Activated T-helper 2 cell treated with anti-CD3 and anti-CD28 coated beads, Interferon-gamma antibody, Interleukin-2, Interleukin-4, amounts not matched to agents 10 μg/mL and 5 μg/mL and 100 μg/mL, durations not matched to agents 14 hours and 24 hours and 36 hours (primary cell): ENCODE data around the gene PRRT3. TPM values are rescaled to one million over a fixed set of nuclear protein-coding genes. Genes with fewer than 3 reads are reported as not detected.

Experiments used
- DNase-seq: peaks from one replicate; pipeline ENCODE4 v3.0.0; 2021; ENCODE audit warnings: low spot score
- H3K27ac Mint-ChIP-seq: one replicate; pipeline ENCODE4 v1.8.0; 2021; ENCODE audit warnings: mixed read lengths
- H3K27me3 Mint-ChIP-seq: one replicate; pipeline ENCODE4 v1.8.0; 2021; ENCODE audit warnings: low read depth, mixed read lengths
- H3K36me3 Mint-ChIP-seq: one replicate; pipeline ENCODE4 v1.8.0; 2021; ENCODE audit warnings: low read depth, mixed read lengths
- H3K4me1 Mint-ChIP-seq: one replicate; pipeline ENCODE4 v1.8.0; 2021; ENCODE audit warnings: low read depth, mixed read lengths
- H3K4me3 Mint-ChIP-seq: one replicate; pipeline ENCODE4 v1.8.0; 2021; ENCODE audit warnings: low read depth, mild to moderate bottlenecking, moderate library complexity, mixed read lengths
- H3K9me3 Mint-ChIP-seq: one replicate; pipeline ENCODE4 v1.8.0; 2021; ENCODE audit warnings: mixed read lengths
- intact Hi-C: fragments of 100-400 bp; cut with micrococcal nuclease; formaldehyde crosslinking; loops from one replicate; pipeline ENCODE4 v1.15.1; 2023
- total RNA-seq: library from RNA; stranded (reverse); gene quantifications from 2 replicates; pipeline ENCODE4 v1.2.3, GENCODE V29; 2022

The PRRT3 gene
- total RNA-seq, 1 donor from 2014 or later: 10.7 TPM

GRCh38 chr3:9957214-9957613, 5.0 kb upstream of the PRRT3 start:
- Mint-ChIP-seq H3K4me3 (no peak overlapping the region), H3K27me3 (no peaks in the 10 kb centered on the region), H3K36me3 (no peaks in the 10 kb centered on the region), H3K4me1 (peaks cover 3% of the 10 kb centered on the region), H3K9me3 (no peaks in the 10 kb centered on the region), H3K27ac (no peak overlapping the region)
- intact Hi-C loops: no loop called here
- no peak for DNase-seq

GRCh38 chr3:9955611-9956352, 3.6 kb upstream of the PRRT3 start:
- intact Hi-C loops: no loop called here
- Mint-ChIP-seq H3K36me3 (peaks cover 4% of the 10 kb centered on the region), H3K27ac (no peak overlapping the region), H3K4me1 (peaks cover 12% of the 10 kb centered on the region), H3K27me3 (no peaks in the 10 kb centered on the region), H3K9me3 (no peaks in the 10 kb centered on the region), H3K4me3 (no peak overlapping the region)
- DNase-seq: no peak

- Mint-ChIP-seq H3K9me3 (no peaks in the 10 kb centered on the region), H3K36me3 (peaks cover 4% of the 10 kb centered on the region), H3K4me1 (peaks cover 12% of the 10 kb centered on the region), H3K27ac (no peak overlapping the region), H3K4me3 (no peak overlapping the region), H3K27me3 (no peaks in the 10 kb centered on the region)
- intact Hi-C loops: no loop called here
- no peak for DNase-seq
Measured at GRCh38 chr3:9955067-9955502, 2.9 kb upstream of the PRRT3 start.

GRCh38 chr3:9951598-9951961, 628 bp downstream of the PRRT3 start:
- Mint-ChIP-seq H3K4me3 (peak overlapping the region; percentile 87), H3K4me1 (peaks cover 12% of the 10 kb centered on the region), H3K36me3 (peaks cover 4% of the 10 kb centered on the region), H3K9me3 (no peaks in the 10 kb centered on the region), H3K27me3 (no peaks in the 10 kb centered on the region), H3K27ac (peak overlapping the region; percentile 24)
- DNase-seq: no peak
- intact Hi-C loops: loop anchor here (5.0 kb wide), 1 partner anchor 109 kb away; the partner anchor contains the start of gene RPUSD3

- Mint-ChIP-seq H3K4me3 (peak overlapping the region; percentile 87), H3K27ac (peak overlapping the region; percentile 68), H3K9me3 (no peaks in the 10 kb centered on the region), H3K4me1 (peaks cover 14% of the 10 kb centered on the region), H3K27me3 (no peaks in the 10 kb centered on the region), H3K36me3 (peaks cover 4% of the 10 kb centered on the region)
- no peak for DNase-seq
- intact Hi-C loops: loop anchor here (5.0 kb wide), 1 partner anchor 109 kb away; the partner anchor contains the start of gene RPUSD3
Measured at GRCh38 chr3:9951126-9951525, 1.1 kb downstream of the PRRT3 start.

GRCh38 chr3:9949626-9950025, 2.6 kb downstream of the PRRT3 start:
- Mint-ChIP-seq H3K27me3 (no peaks in the 10 kb centered on the region), H3K4me3 (no peak overlapping the region), H3K36me3 (peaks cover 4% of the 10 kb centered on the region), H3K9me3 (no peaks in the 10 kb centered on the region), H3K4me1 (peaks cover 18% of the 10 kb centered on the region), H3K27ac (no peak overlapping the region)
- no peak for DNase-seq
- intact Hi-C loops: loop anchor here (5.0 kb wide), 1 partner anchor 107 kb away; the partner anchor contains the start of gene RPUSD3

- Mint-ChIP-seq H3K9me3 (no peaks in the 10 kb centered on the region), H3K36me3 (peaks cover 6% of the 10 kb centered on the region), H3K4me1 (peaks cover 18% of the 10 kb centered on the region), H3K27ac (no peak overlapping the region), H3K27me3 (no peaks in the 10 kb centered on the region), H3K4me3 (no peak overlapping the region)
- intact Hi-C loops: no loop called here
- DNase-seq: no peak
Measured at GRCh38 chr3:9949115-9949514, 3.1 kb downstream of the PRRT3 start.

GRCh38 chr3:9948586-9948985, 3.6 kb downstream of the PRRT3 start:
- intact Hi-C loops: no loop called here
- H3K4me1 Mint-ChIP-seq: peaks cover 18% of the 10 kb centered on the region
- H3K27me3 Mint-ChIP-seq: no peaks in the 10 kb centered on the region
- DNase-seq: no peak
- H3K36me3 Mint-ChIP-seq: peaks cover 12% of the 10 kb centered on the region
- no peaks in the 10 kb centered on the region for H3K9me3 Mint-ChIP-seq
- no peak overlapping the region for H3K27ac Mint-ChIP-seq
- no peak overlapping the region for H3K4me3 Mint-ChIP-seq

GRCh38 chr3:9947025-9947995, 4.9 kb downstream of the PRRT3 start:
- no peak for DNase-seq
- Mint-ChIP-seq H3K9me3 (no peaks in the 10 kb centered on the region), H3K4me3 (no peak overlapping the region), H3K36me3 (peaks cover 18% of the 10 kb centered on the region), H3K27me3 (no peaks in the 10 kb centered on the region), H3K4me1 (peaks cover 15% of the 10 kb centered on the region), H3K27ac (no peak overlapping the region)
- intact Hi-C loops: loop anchor here (2.0 kb wide), 1 partner anchor 15 kb away; the partner anchor contains the start of gene CRELD1

GRCh38 chr3:9946112-9947024, 5.8 kb downstream of the PRRT3 start:
- Mint-ChIP-seq H3K36me3 (peaks cover 22% of the 10 kb centered on the region), H3K27ac (peak overlapping the region; percentile 87), H3K4me1 (peaks cover 12% of the 10 kb centered on the region), H3K9me3 (no peaks in the 10 kb centered on the region), H3K27me3 (no peaks in the 10 kb centered on the region), H3K4me3 (peak overlapping the region; percentile 84)
- DNase-seq: peak; percentile 85
- intact Hi-C loops: loop anchor here (2.0 kb wide), 1 partner anchor 14 kb away; the partner anchor contains the start of gene CRELD1

GRCh38 chr3:9945358-9945757, 6.8 kb downstream of the PRRT3 start:
- intact Hi-C loops: no loop called here
- Mint-ChIP-seq H3K36me3 (peaks cover 25% of the 10 kb centered on the region), H3K4me1 (peaks cover 5% of the 10 kb centered on the region), H3K27ac (no peak overlapping the region), H3K27me3 (no peaks in the 10 kb centered on the region), H3K4me3 (peak overlapping the region; percentile 48), H3K9me3 (no peaks in the 10 kb centered on the region)
- no peak for DNase-seq

GRCh38 chr3:9944271-9944670, 7.9 kb downstream of the PRRT3 start:
- Mint-ChIP-seq H3K27ac (no peak overlapping the region), H3K9me3 (no peaks in the 10 kb centered on the region), H3K4me1 (peaks cover 5% of the 10 kb centered on the region), H3K36me3 (peaks cover 25% of the 10 kb centered on the region), H3K4me3 (no peak overlapping the region), H3K27me3 (no peaks in the 10 kb centered on the region)
- intact Hi-C loops: no loop called here
- DNase-seq: no peak
